Bone marrow (tissue), 2 donors: ENCODE measurements around the gene WNT7A.
"Not testable (repeated sequence)": the region's sequence is repeated elsewhere in the genome, so short reads cannot be mapped to it uniquely, and the experiment has no call there.

ENCODE experiments used
- DNase-seq, 2 donors: peaks; one replicate each; lab custom pipeline; 2025; lab: John Stamatoyannopoulos, UW

WNT7A gene

DNA sequence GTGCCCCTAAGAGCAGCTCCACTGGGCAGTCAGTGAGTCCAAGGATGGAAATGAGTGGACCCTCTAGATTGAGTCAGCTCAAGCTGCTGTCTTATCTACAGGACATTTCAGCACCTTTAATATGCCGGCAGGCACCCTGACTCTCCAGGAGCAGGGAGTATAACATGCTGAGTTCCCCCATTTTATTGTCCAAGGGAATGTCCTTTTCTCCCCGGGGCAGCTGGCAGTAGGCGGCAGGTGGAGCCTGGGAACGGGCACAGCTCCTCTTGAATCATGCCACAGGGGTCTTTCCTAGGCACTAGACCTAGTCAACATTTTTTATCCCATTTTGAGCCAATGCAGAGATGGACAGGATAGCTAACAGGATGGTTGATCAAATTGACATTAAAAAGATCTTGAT, 14.8 kb downstream of the WNT7A start:
- DNase-seq: no peak

DNA sequence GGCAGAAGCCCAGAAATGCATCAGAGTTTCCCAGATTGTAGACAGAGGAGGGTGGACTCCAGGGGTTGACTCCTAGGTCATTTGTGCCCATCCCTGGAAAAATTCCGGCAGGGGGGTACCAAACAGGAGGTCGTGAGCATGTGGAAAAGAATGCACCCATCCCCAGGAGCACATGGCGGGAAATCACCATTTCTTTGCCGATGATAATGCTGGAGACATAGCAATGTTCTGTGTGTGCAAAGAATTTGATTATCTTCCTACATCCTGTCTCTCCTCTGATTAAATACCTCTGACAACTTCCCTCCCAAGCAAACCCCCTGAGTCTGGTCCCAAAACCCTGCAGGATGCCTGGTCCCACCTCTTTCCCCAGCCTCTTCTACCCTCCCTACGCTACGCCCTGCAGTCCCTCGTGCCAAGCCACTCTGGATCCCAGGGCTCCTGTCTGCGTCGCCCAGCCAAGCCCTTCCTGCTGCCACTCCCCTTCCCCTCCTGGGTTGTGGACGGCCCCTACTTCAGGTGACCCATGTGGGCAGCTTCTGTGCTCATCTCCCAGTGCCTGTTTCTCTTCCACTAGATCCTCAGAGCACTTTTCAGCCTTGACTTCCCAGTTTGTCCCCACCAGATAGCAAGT, 15.8 kb downstream of the WNT7A start:
- DNase-seq: no peak

DNA sequence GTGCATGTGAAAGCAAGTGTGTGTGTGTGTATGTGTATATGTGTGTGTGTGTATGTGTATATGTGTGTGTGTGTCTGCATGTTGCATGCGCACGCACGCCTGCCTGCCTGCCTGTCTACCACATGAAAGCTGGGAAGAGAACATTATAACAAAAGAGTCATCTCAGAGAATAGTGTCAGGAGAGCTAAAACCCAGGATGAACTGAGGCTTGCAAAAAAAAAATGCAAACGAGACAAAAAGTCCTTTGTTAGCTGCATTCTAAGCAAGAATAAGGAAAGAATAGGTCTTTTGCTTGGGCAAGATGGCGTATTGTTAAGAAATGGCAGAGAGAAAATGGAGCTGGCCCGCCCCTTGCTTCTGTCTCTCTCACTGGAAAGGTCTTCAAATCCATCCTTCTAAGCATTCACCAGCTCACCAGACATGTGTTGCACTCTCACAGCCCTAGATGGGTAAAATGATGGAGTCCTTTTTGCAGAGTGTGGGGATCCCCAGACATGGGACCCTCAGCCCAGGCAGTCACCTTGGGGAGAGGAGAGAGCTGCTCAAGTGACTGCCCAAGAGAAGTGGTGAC, 16.4 kb downstream of the WNT7A start:
- no peak for DNase-seq

DNA sequence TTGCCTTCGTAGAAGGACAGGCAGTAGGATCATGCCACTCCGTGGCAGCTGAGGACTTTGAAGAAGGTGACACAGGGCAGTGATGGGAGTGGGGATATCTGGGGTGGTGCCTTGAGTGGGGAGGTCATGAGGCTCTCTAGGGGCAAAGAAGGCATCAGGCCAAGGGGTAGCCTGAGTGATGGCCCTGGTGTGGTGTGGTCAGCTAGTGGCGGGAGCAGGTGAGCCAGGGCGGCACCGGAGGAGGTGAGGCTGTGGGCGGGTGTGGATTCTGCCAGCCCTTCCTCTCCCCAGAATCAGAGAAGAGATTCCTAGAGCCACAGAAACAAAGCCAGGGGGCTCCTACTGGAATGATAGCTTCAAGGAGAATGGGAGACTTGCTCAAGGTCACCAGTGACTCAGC, 18.4 kb downstream of the WNT7A start:
- no peak for DNase-seq

DNA sequence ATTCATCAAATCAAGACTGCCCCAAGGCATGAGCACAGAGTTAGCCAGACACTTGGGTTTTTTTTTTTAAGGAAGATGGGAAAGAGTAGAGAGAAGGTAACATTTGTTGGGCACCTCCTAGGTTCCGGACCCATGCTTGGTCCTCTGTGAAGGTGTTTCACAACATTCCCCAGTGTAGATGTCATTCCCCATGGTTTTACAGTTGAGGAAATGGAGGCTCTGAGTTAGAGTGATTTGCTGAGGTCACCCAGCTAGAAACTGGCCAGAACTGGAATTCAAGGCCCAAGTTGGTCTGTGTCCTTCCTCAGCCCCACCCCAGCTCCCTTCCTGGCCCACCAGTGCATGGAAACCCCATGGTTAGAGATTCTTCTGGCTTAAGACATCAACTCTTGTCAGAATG, 19.9 kb downstream of the WNT7A start:
- DNase-seq: no peak

DNA sequence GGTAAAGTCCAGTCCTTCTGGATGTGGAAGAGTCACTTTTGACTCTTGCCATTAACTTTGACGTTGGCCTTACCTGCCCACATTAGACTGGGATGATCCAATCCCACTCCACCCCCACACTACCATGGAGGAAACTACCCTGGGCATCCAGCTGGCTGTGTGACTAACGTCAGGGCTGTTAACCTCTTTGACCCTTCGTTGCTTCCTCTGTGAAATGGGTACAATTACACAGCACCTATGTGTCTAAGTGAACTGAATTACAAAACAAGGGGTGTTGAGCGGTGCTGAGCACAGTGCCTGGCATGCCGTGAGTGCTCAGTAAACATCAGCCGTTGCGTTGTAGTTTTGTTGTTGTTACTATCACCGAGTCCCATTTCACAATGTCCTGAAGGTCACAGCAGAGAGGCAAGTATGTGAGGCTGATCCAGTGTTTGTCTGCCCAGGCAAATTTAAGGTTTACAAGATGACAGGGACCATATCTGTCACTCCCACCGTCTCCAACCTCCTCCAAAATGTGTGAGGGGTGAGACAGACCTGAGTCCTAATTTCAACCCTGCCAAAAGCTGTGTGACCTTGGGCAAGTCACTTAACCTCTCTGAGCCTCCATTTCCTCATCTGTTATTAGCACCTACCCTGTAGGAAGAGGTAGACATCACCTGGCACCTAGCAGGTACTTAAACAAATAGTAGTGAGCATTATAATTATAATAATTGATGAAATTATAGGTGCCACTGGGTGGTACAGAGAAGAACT, 20.9 kb downstream of the WNT7A start:
- no peak for DNase-seq

DNA sequence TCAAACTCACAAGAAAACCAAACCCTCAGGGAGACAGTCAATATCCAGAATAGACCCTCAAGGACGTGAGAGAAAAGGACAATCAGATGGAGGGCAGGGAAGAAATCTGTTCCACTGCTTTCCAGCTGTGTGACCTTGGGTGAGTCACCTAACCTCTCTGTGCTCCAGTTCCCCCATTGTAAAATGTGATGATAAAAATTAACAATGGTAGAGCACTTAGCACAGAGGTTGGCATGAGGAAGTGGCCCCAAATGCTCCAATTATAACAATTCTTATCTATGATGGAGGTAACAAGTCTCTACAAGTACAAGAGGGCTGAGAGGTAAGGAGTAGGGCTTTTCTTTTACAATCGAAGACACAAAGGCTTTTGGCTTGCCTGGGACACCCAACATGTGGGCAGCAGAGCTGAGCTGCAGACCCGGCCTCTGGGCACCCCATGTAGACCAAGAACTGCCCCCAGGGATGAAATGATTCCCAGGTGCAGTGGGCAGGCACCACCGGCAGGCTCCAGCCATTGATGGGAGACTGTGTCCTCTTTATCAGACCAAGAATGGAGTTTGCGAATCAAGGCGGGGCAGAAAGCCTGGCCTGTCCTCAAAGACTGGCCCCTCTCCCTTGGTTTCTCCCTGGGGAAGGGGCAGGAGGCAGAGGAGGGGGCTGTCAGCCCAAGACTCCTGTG, 22.0 kb downstream of the WNT7A start:
- no peak for DNase-seq

DNA sequence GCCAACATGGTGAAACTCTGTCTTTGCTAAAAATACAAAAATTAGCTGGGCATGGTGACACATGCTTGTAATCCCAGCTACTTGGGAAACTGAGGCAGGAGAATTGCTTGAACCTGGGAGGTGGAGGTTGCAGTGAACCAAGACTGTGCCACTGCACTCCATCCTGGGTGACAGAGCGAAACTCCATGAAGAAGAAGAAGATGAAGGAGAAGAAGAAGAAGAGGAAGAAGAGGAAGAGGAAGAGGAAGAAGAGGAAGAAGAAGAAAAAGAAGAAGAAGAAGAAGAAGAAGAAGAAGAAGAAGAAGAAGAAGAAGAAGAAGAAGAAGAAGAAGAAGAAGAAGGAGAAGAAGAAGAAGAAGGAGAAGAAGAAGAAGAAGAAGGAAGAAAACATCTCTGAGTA, 23.2 kb downstream of the WNT7A start:
- not testable (repeated sequence) for DNase-seq

DNA sequence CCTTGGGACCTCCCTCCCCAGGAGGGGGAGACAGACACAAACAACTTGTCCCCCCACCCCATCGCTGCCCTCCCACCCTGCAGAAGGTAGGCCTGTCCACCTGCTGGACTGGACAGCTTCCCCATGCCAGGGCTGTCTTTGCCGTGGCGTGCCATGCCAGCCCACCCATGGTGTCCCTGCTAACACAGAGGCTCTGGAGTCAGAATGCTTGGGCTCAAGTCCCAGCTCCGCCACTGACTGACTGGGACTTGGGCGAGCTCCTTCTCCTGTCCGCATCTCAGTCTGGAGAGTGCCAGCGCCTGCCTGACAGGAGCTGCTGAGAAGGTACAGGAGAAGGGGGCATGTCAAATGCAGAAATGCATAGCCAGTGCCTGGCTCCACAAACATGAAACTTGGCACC, 23.9 kb downstream of the WNT7A start:
- no peak for DNase-seq

DNA sequence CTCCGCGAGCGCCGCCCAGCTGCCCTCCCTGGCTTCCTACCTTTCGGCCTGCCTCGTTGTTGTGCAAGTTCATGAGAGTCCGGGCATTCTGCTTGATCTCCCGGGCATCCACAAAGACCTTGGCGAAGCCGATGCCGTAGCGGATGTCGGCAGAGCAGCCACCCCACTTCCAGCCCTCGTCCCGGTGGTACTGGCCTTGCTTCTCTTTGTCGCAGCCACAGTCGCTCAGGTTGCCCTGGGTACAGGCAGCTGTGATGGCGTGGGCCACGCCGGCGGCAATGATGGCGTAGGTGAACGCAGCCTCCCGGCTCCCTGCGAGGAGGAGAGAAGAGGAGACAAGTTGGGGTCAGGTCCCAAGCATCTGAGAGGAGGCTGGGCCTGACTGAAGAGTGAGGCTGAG, 25.4 kb downstream of the WNT7A start:
- DNase-seq: no peak

DNA sequence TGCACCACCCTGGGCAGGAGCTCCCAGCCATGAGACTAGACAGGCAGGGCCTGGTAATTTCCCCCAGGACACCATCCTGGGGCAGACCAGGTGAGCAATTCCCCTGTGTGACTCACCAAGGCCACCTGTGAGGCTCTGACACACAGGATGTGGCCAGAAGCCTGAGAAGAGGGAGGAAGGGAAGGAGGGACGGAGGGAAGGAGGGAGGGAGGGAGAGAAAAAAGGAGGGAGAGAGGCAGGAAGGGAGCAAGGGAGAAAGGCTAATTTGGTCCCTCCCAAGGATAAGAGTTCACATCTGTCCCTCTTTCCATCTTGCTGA, 25.9 kb downstream of the WNT7A start:
- DNase-seq: no peak

DNA sequence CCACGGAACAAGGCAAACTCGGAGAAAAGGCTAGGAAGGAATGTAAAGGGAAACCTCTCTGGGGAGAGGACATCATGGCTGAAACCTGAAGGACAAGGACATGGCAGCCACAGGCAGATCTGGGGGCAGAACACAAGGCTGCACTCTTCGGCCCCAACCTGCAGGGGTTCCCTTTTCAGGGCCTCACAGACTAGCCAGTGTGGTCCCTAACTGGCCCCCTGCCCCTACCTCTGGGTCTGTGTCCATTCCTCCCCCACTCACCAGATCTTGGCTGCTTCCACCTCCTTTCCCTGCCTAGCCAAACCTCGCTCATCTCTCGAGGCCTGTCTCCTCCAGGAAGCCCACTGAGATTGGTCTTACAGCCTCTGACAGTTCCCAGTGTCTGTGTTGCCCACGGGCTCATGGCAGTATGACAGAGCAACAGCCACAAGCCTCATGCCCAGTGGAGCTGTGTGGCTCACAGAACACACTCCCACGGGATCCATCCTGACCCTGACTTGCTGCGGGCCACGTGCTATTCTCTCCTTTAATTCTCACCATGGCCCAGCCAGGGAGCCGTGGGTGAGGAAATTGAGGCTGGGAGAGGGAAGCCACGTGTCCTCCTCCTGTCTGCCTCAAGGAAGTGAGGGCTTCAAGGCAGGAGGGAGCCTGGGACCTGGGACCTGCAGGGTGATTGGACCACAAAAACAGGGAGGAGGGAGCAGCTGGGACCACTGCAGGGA, 26.5 kb downstream of the WNT7A start:
- DNase-seq: no peak

DNA sequence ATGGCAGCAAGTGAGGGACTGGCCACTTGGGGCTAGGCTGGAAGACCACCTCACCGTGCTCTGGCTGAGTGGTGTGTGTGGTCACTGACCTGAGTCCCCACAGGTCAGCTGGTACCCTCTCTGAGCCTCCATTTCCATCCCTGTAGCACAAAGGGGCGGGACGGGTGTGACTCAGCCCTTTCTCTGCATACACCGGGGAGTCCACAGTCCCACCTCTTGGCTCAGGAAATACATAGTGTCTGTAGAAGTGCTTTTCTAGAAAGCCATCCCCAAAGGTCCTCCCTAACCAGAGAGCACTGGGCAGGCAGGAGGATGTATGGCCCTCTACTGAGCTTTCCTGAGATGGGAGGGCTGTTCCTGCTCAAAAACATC, 27.2 kb downstream of the WNT7A start:
- no peak for DNase-seq

DNA sequence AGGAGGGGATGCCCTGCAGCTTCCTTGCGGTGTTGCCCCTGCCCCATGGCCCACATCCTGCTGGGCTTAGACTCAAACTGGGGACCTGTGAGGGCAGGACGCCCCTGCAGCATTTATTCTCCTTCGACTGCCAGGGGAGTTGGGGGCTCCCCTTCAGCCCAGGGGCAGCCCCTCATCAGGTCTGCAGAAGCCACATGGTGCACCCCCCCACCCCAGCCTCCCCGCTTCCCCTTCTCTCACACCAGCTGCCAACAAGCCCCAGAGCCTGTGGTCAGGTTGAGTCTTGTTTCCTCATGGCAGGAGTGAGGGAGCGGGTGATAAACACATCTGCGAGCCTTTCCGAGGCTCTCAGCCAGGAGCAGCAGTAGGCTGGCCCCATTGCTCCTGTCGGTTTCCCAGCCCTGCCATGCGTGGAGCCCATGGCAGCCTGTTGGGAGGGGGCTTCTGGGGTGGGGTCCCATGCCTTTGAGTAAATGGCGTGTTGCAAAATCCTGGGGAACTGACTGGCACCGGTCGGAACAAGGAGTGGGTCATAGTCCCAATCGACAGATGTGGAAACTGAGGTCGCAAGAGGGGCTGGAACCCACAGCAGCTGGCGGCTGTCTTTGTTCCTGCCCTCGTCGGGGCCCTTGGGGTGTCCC, 27.8 kb downstream of the WNT7A start:
- DNase-seq: no peak

DNA sequence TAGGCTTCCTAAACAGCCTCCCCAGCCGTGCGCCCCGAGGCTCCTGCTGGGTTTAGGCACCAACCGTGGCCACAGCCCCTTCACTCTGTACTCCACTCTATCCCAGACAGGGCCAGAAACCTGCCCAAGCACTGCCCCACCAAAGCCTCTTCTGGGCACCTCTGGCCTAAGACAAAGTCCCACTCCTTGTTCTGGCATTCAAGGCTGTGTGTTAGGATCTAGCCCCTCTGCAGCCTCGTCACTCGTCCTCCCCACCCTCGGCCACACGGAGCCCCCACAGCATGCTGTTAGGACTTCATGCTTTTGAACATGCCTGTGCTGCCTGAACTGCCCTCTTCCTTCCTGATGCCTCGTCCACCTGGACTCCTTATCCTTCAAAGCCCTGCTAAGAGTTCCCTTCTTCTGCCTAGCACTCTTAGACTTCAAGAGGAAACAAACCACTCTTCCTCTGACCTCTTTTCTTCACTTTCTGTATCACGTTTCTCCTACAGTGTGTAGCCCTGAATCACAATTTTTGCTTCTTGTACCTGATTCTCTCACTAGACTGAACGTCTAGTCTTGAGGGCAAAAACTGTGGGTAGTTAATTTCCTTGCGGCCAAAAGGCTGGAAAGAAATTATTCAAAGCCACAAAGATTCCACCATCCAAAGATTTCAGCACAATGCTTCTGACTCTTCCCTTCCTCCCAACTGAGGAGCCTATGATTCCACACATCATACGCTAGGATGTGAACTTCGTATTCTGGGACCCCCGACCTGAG, 28.6 kb downstream of the WNT7A start:
- DNase-seq: no peak

DNA sequence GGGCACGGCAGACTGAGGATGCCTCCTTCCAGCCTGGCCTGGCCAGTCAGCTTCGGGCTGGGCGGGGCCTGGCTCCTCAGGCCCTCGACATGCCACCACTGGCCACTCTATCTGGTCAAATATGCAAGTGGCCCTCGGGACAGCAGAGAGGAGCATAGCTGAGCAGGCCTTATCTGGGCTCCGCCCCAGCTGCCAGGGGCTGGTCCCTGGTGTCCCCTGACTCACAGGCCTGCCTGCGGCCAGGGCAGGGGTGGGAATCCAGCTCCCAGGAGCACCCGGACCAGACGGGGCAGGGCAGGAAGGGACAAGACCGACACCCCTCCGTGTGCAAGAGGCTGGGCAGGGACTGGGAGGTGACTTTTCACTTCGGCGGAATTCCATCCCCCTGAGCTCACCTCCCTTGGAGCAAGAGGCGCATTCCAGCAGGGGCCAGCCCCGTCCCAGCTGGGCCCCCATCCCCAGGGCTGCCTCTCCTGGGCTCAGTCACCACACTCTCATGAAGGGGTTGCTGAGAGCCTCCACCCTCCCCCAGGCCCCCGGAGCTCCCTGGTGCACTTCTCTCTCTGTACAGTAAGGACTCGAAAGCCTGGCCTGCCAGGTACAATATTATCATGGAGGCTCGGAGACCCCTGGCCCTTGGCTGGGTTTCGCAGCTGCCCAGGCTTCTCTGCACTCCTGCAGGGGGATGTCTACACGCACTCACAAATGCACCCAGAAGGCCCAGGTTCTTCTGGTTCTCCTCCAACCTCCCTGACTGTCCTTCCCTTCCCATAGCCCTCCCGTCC, 29.5 kb downstream of the WNT7A start:
- no peak for DNase-seq

DNA sequence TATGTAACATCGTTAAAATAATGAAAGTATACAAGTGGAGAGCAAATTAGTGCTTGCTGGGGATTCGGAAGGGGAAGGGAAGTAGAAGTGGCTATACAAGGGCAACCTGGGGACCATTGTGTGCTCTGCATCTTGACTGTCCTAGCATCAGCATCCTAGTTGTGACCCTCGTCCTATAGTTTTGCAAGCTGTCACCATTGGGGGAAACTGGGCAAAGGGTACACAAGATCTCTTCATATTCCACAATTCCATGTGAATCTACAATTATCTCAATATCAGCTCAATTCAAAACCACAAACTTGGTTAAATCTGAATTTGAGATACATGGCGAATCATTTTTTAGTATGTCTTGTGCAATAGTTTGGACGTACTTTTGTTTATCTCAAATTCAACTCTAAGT, 30.9 kb downstream of the WNT7A start:
- DNase-seq: no peak

DNA sequence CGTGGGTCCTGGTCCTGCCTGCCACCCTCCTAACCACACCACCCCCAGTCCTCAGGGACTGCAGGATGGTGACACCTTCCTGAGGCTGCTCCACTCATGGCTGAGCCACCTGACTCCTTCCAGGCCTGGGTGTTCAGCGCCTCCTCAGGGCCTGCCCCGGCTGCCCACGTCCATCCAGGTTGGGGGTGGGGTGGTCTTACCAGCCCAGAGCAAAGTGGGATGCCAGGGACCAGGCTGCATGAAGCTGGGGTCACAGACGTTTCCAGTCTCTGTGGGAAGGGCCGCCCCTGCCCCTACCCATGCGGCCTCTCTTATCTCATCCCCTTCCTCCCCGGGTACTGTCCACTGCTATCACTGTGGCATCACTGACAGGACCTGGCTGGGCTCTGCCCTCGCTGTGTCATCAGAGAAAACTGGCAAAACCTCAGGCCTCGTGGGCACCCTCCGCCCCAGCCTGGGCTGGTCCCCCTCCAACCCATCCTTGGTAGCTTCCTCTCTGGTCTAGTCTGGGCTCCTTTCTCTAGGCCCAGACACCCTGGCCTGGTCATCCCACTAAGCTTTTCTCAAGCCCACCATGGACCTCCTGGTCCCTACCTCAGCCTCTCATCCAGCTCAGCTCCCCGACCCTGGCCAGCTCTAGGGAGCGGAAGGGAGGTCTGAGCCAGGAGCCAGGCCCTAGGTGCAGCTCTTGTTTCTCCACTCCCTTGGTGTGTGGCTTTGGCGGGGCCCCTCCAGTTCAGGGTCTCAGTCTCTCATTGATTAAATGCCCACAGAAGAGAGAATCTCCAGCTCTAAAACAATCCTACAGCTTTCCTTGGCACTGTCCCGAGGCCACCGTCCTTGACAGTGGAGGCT, 32.9 kb downstream of the WNT7A start:
- DNase-seq: no peak

DNA sequence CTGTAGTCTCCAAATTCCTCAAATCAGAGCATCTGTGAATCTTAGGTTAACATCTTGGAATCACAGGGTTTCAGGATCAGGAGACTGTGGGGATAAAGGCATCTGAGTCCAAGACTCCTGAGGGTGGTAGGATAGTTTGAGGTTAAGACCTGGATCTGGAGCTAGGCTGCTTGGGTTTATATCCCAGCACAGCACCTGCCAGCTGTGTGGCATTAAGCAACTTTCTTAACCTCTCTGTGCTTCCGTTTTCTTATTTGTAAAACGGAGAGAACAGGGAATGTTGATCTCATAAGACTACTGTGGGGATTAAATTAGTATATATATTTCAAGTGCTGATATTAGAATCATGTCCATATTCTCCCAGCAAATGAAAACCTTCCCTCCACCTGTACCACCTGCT, 33.6 kb downstream of the WNT7A start:
- no peak for DNase-seq

DNA sequence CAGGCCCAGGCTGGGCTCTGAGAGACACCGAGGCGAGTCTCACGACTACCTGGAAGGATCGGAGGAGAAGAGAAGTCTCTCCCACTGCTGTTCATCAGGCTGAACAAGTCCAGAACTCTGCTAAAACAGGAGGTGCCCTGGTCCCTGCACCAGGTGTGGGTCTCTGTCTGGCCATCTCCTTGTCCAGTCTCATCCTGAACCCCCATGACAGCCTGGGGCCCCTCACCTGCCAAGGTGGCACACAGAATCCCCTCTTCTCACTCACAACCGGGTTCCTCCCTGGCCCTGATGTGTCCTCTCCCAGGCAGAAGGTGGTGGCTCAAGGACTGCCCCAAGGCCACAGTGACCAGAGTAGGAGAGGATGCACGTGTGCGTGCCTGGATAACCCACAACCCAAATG, 34.1 kb downstream of the WNT7A start:
- DNase-seq: no peak
